ENCODE measurements around the gene TNIP1. TPM values are rescaled to one million over a fixed set of nuclear protein-coding genes. Genes with fewer than 3 reads are reported as not detected.

Gene TNIP1
- total and polyA plus RNA-seq, 4 donors = 81.5 to 308 (median 129) TPM

- no peak for TF ChIP-seq CTCF (IDR thresholded peaks at IDR 0.05; ENCODE audit: control extremely low read depth, extremely low read depth)
- Histone ChIP-seq H3K27me3 (ENCODE audit: control insufficient read depth in 3 of 3, insufficient read depth in 3 of 3, low read length in 2 of 3) (no peaks in the 10 kb centered on the region), H3K27ac (ENCODE audit: low read depth in 1 of 2, low read length in 1 of 2) (peak overlapping the region in 1 of 2 donors; percentile 10), H3K36me3 (ENCODE audit: control insufficient read depth in 4 of 4, insufficient read depth in 4 of 4, low read length in 4 of 4) (peaks cover 21 to 67% (median 44%) of the 10 kb centered on the region in 4 donors), H3K4me1 (ENCODE audit: control insufficient read depth in 5 of 5, insufficient read depth in 5 of 5, low read length in 5 of 5) (peaks cover 0 to 12% (median 0%) of the 10 kb centered on the region in 5 donors), H3K4me3 (no peak overlapping the region), H3K9ac (ENCODE audit: insufficient read depth in 1 of 2, low read length in 2 of 2) (no peak overlapping the region), H3K9me3 (ENCODE audit: control insufficient read depth in 4 of 4, insufficient read depth in 3 of 4, low read length in 3 of 4) (no peaks in the 10 kb centered on the region)
- 91 to 97% methylated on average over 8 of the region's 8 CpGs for WGBS, 2 donors
- no peak for DNase-seq
- no peak for ATAC-seq (ENCODE audit: insufficient read depth, low FRiP score)
Measured at GRCh38 chr5:151127926-151128325, 47.1 kb upstream of the TNIP1 start.

DNA sequence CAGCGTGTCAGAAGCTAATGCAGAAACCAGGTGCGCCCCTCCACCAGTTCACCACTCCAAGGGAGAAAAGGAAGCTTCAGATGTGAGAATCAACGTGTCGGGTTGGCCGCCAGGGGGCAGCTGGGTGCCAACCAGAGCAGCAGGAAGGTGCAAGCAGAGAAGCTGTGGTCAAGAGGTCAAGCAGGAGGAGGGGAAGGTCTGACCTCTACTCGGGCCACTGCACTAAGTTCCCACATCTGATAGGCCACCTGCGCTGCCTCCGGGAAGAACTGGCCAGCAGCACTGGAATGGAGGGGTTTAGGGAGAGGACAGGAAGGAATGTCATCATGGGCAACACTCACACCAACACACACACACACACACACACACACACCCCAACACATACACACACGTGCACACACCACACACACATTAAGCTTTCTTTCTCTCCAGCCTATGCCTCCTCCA is 45.4 kb upstream of the TNIP1 start:
- Histone ChIP-seq H3K9me3 (ENCODE audit: control insufficient read depth in 4 of 4, insufficient read depth in 3 of 4, low read length in 3 of 4) (no peaks in the 10 kb centered on the region), H3K4me3 (no peak overlapping the region), H3K27me3 (ENCODE audit: control insufficient read depth in 3 of 3, insufficient read depth in 3 of 3, low read length in 2 of 3) (no peaks in the 10 kb centered on the region), H3K27ac (ENCODE audit: low read depth in 1 of 2, low read length in 1 of 2) (peak overlapping the region in 1 of 2 donors; percentile 7), H3K36me3 (ENCODE audit: control insufficient read depth in 4 of 4, insufficient read depth in 4 of 4, low read length in 4 of 4) (peaks cover 22 to 71% (median 46%) of the 10 kb centered on the region in 4 donors), H3K4me1 (ENCODE audit: control insufficient read depth in 5 of 5, insufficient read depth in 5 of 5, low read length in 5 of 5) (peaks cover 0 to 15% (median 9%) of the 10 kb centered on the region in 5 donors), H3K9ac (ENCODE audit: insufficient read depth in 1 of 2, low read length in 2 of 2) (no peak overlapping the region)
- DNase-seq (peak; percentile 52 to 58 (median 53)), ATAC-seq (ENCODE audit: insufficient read depth, low FRiP score) (peak; percentile 80)
- peak; percentile 86 for TF ChIP-seq CTCF (IDR thresholded peaks at IDR 0.05; ENCODE audit: control extremely low read depth, extremely low read depth)
- 14 to 20% methylated on average over 8 to 9 of the region's 9 CpGs for WGBS, 2 donors

GRCh38 chr5:151125421-151125820 is 44.6 kb upstream of the TNIP1 start:
- TF ChIP-seq CTCF (IDR thresholded peaks at IDR 0.05; ENCODE audit: control extremely low read depth, extremely low read depth) = no peak
- peaks cover 0 to 22% (median 5%) of the 10 kb centered on the region in 5 donors for H3K4me1 ChIP-seq (ENCODE audit: control insufficient read depth in 5 of 5, insufficient read depth in 5 of 5, low read length in 5 of 5)
- no peak for ATAC-seq (ENCODE audit: insufficient read depth, low FRiP score)
- H3K9me3 ChIP-seq (ENCODE audit: control insufficient read depth in 4 of 4, insufficient read depth in 3 of 4, low read length in 3 of 4) = no peaks in the 10 kb centered on the region
- peaks cover 15 to 71% (median 44%) of the 10 kb centered on the region in 4 donors for H3K36me3 ChIP-seq (ENCODE audit: control insufficient read depth in 4 of 4, insufficient read depth in 4 of 4, low read length in 4 of 4)
- H3K4me3 ChIP-seq = no peak overlapping the region
- WGBS, 2 donors = 31 to 59% methylated on average over 7 of the region's 7 CpGs
- no peak for DNase-seq
- H3K9ac ChIP-seq (ENCODE audit: insufficient read depth in 1 of 2, low read length in 2 of 2) = no peak overlapping the region
- H3K27me3 ChIP-seq (ENCODE audit: control insufficient read depth in 3 of 3, insufficient read depth in 3 of 3, low read length in 2 of 3) = no peaks in the 10 kb centered on the region
- no peak overlapping the region for H3K27ac ChIP-seq (ENCODE audit: low read depth in 1 of 2, low read length in 1 of 2)
